Measurements from ENCODE around the gene ALKBH8. TPM values are rescaled to one million over a fixed set of nuclear protein-coding genes. Genes with fewer than 3 reads are reported as not detected.
"Not testable (repeated sequence)": the region's sequence is repeated elsewhere in the genome, so short reads cannot be mapped to it uniquely, and the experiment has no call there.

ALKBH8 gene
- polyA plus RNA-seq, 2 of the 4 experiments (the other 2 are of a cell fraction): 6.5 to 10.8 TPM

- Histone ChIP-seq H3K27ac (no peak overlapping the region), H3K4me2 (no peak overlapping the region), H3K4me3 (no peak overlapping the region), H3K9me3 (no peaks in the 10 kb centered on the region), H3K4me1 (peaks cover 6% of the 10 kb centered on the region; the same call in 2 of the 3 replicates)
- DNase-seq (ENCODE audit: low read depth in 1 of 2, low spot score in 1 of 2) (no peak), FAIRE-seq (no peak), ATAC-seq (no peak)
- ChIA-PET CTCF (interaction anchor here (0.7 kb wide), 2 partner anchors 233 to 846 kb away, joined by 4 read pairs; no protein-coding TSS in a partner anchor), POLR2A (no interaction called here)
- no peak for TF ChIP-seq FOSB (CRISPR knock-in tag; IDR thresholded peaks at IDR 0.05)
- TF ChIP-seq RCOR1 (IDR thresholded peaks at IDR 0.05; ENCODE audit: low read depth, low read length): no peak
- TF ChIP-seq CBX8 (IDR thresholded peaks at IDR 0.05): no peak
- TF ChIP-seq HOXA7 (CRISPR knock-in tag; IDR thresholded peaks at IDR 0.05): no peak
- no peak for TF ChIP-seq CHD4 (IDR thresholded peaks at IDR 0.05; ENCODE audit: borderline replicate concordance)
- TF ChIP-seq RARB (CRISPR knock-in tag; IDR thresholded peaks at IDR 0.05): no peak
- TF ChIP-seq HES2 (IDR thresholded peaks at IDR 0.05): no peak
- TF ChIP-seq MAX (IDR thresholded peaks at IDR 0.05): no peak
- TF ChIP-seq FOSL2 (IDR thresholded peaks at IDR 0.05): no peak
- no peak for TF ChIP-seq FOSL2 (CRISPR knock-in tag; IDR thresholded peaks at IDR 0.05)
- TF ChIP-seq ZC3H11A (IDR thresholded peaks at IDR 0.05): no peak
- TF ChIP-seq NPAS2 (CRISPR knock-in tag; IDR thresholded peaks at IDR 0.05; ENCODE audit: borderline replicate concordance): no peak
- no peak for TF ChIP-seq EHF (CRISPR knock-in tag; IDR thresholded peaks at IDR 0.05)
- no peak for TF ChIP-seq HEYL (CRISPR knock-in tag; IDR thresholded peaks at IDR 0.05)
Measured at GRCh38 chr11:107538239-107538638, 27.3 kb downstream of the ALKBH8 start.

- FAIRE-seq; H3K9me3 ChIP-seq; H3K4me1 ChIP-seq; POLR2A ChIA-PET; H3K4me3 ChIP-seq; H3K27ac ChIP-seq; H3K4me2 ChIP-seq; ATAC-seq; DNase-seq (ENCODE audit: low read depth in 1 of 2, low spot score in 1 of 2): not testable (repeated sequence)
- CTCF ChIA-PET: interaction anchor here (0.8 kb wide), 1 partner anchor 361 kb away, joined by 3 read pairs; no protein-coding TSS in a partner anchor
Measured at GRCh38 chr11:107537155-107537554, 28.4 kb downstream of the ALKBH8 start.

- no peaks in the 10 kb centered on the region for H3K4me1 ChIP-seq
- H3K4me3 ChIP-seq: no peak overlapping the region
- H3K4me2 ChIP-seq: no peak overlapping the region
- H3K27ac ChIP-seq: no peak overlapping the region
- 84% methylated on average over 3 of the region's 3 CpGs for WGBS (ENCODE audit: missing lambda C conversion rate)
- no peak for DNase-seq (ENCODE audit: low read depth in 1 of 2, low spot score in 1 of 2)
- no peak for FAIRE-seq
- ChIA-PET POLR2A (no interaction called here), CTCF (no interaction called here)
- no peak for TF ChIP-seq HDAC2 (IDR thresholded peaks at IDR 0.05)
- TF ChIP-seq GATA3 (IDR thresholded peaks at IDR 0.05; ENCODE audit: borderline replicate concordance): no peak
- no peak for TF ChIP-seq FOSL2 (IDR thresholded peaks at IDR 0.05)
- TF ChIP-seq FOSL2 (CRISPR knock-in tag; IDR thresholded peaks at IDR 0.05): no peak
- TF ChIP-seq BCL3 (IDR thresholded peaks at IDR 0.05): no peak
- no peak for TF ChIP-seq HMGXB4 (CRISPR knock-in tag; IDR thresholded peaks at IDR 0.05; ENCODE audit: borderline replicate concordance)
- no peak for TF ChIP-seq HOXB13 (CRISPR knock-in tag; IDR thresholded peaks at IDR 0.05; ENCODE audit: low read depth)
- TF ChIP-seq RNF2 (IDR thresholded peaks at IDR 0.05; ENCODE audit: borderline replicate concordance, low read depth): no peak
- H3K9me3 ChIP-seq: no peaks in the 10 kb centered on the region
- no peak for ATAC-seq
Measured at GRCh38 chr11:107526197-107526596, 39.3 kb downstream of the ALKBH8 start.
